GM21717 (cell line): ENCODE results near the gene CHGA.

Experiments used
- ATAC-seq: cut with Tn5 transposase; IDR thresholded peaks from one replicate; pipeline ENCODE4 v1.9.1; 2021; ENCODE audit warnings: mild to moderate bottlenecking, moderate library complexity; ENCODE audit not compliant: unreplicated experiment

CHGA gene

DNA sequence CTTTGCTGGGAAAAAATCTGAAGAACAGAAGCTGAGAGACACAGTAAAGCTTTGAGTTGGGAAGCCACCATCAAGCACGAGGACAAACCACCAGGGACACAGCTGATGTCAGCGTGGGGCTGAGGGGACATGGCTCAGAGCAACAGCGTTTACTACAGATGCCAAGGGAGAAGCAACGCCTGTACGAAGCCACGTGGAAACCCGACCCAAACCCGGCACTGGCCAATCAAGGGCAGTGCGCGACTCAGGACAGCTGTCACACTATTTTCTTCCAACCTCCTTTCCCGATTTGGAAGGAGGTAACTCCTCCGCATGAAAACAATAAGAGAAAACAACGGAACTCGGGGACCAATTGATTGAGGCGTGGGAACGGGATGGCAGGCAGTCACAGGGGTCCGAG, 20.2 kb upstream of the CHGA start:
- no peak for ATAC-seq

DNA sequence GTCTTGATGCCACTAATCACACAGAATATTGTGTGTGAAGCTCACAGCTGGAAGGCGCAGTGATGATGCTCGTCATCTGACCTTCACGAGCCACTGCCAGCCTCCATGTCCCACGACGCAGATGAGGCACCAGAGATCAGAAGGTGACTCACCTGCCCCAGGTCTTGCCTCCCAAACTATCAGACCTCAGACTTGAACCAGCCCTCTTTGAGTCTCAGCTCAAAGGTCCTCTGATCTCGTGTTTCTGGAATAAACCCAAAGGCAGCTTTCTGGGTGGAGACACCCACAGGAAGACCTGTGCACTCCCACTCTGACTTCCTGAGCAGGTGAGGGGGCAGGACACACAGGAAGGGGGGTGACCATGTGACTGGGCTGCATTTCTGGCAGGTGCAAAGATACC, 19.6 kb upstream of the CHGA start:
- no peak for ATAC-seq

DNA sequence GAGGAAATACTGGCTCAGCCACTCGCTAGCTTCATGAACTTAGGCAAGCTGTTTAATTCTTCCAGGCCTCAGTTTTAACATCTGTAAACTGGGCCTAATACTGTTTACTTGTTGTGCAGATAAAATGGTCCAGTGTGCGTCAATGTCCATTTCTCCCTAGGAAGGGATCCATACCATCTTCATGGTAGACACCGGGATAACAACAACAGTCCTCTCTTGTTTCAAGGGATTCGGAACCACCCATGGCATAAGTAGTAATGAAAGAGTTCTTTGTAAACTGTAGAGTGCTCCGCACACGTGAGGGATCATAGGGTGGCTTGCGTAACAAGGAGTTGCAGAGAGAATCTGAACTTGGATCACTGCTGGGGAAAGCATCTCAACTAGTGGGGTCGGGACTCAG, 17.3 kb upstream of the CHGA start:
- no peak for ATAC-seq

DNA sequence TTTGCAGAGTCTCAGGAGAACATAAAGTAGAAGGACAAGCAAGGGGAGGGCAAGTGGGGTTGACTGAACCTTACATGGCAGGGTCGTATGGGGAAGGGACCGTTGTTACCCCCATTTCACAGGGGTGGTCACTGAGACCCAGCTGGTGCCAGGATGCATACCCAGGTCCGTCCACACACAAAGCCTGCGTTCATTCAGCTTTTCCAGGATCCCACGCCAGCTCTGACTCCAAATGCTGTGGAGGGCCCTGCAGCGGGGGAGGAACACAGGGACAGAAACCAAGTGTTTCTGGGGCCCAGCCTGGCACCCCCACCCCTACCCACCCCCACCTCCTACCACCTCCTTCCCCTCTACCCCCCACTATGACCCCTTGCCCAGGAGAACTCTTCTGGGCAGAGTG, 16.5 kb upstream of the CHGA start:
- ATAC-seq: no peak

DNA sequence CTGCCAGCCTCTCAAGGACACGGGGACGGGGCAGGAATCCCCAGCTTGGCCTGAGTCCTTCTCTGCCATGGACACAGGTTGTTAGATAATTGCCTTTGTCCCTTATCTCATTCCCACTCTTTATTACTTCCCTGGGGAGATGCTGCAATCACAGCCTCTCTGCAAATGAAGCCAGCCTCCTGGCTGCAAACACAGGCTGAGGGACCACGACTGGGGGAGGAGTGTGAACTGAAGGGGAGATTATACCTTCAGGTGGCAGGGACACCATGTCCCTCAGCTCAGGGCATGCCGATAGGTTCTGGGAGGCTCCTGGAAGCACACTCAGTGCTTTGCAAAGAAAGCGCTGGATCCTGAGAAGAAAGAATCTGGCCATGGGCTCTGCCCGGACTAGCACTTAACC, 16.1 kb upstream of the CHGA start:
- no peak for ATAC-seq

DNA sequence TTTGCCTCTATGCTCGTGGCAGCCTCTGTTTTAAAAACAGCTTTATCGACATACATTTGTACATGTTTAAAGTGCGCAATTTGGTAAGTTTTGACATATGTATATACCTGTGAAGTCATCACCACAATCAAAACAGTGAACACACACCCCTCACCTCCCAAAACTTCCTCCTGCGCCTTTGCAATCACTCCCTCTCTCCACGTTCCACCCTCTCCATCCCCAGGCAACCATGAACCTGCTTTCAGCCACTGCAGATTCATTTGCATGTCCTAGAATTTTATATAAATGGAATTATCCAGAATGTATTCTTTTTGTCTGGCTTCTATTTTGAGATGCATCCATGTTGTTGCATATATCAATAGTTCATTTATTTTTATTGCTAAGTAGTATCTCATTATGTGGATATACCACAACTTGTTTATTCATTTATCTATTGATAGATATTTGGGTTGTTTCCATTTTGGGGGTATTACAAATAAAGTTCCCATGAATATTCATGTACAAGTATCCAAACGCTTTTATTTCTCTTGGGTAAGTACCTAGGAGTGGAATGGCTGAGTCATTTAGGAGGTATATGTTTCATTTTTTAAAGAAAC, 15.5 kb upstream of the CHGA start:
- no peak for ATAC-seq

DNA sequence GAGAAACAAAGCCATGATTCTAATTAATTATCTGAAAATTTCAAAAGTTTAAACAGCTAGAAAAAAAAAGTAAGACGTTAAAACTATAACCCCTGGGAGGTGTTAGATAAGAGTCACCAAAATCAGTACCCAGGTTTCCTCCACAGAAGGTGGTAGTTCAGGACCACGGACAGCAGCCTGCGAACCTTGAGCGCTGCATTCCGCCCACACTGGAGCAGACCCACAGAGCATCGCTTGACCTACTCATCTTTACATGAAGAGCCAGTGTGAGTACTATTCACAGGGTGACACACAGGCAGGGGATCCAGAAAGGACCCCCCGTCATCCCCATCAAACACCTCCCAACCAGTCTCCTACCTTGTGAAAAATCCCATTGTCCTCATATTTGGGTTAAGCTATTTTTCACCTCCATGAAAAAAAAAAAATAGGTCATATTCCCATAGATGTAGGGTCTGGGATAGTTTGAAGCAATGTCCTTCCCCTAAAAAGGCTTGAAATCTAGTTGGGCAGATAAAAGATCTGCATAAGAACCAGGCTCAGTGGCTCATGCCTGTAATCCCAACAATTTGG, 8.8 kb upstream of the CHGA start:
- no peak for ATAC-seq

DNA sequence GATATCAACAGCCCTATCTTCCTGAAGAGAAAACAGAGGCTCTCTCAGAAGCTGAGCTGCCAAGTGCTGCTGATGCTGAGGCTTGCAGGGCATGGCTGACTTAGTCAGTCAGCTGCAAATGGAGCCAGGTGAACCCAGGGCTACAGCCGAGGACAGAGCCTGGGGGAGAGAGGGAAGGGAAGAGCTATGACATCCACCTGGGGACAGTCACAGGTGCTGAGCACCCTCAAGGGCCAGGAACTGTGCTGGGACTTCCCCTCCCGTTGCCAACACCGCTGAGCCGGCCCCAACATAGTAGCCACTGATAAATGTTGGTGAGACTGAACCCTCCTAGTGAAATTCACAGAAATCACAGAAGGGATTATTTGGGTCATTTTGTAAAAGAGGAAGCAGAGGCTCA, 6.7 kb upstream of the CHGA start:
- ATAC-seq: no peak

DNA sequence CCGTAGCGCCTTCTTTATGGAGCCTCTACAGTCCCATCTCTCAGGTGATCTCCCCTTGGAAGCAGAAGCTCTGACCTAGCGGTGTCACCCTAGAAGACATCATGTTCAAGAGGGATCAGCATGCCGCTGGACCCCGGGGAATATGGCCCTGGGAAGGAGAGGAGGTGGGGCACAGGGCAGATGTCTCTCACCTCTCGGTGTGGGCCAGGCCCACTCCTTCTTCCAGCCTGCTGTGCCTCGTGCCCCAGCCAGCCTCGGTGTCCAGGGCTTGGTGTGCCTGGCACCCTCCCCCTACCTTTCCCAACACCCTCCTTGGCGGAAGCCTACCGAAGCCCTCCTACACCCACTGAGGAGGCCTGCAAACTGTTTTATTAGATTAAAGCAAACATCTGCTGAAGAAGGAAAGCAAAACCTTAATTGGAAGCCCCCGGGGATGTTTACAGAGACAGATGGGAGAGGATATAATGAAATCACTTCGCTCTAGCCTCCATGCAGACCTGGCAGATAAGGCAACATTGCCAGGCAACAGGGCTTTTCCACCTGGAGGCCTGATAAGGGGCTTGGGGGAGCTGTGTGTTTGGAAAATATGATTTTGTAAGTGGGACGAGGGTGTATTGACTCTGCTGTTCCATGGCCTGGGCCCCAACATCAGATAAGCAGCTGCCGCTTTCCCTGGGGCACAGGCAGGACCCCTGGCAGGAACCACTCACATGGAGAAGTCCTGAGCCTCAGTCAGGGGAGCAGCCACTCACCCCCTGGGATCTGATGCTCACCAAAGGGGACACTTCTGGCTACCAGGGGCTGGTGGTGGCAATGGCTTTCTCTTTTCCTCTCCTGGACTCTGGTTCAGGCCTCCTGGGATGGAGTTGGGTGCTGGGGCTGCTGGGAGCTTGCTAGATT, 5.7 kb upstream of the CHGA start:
- ATAC-seq: no peak

DNA sequence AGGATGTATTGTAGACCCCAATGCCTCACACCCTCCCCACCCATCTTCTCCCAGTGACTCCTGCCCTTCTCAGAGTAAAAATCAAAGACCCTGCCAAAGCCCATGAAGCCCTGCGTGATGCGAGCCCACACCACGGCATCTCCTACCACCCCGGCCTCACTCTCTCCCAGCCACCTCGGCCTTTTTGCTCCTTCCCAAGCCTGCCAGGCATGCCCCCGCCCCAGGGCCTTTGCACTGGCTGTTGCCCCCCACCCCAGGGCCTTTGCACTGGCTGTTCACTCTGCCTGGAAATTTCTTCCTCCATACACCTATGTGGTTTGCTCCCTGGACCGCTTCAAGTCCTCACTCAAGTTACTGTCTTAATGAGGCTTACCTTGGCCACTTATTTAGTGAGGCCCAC, 5.0 kb upstream of the CHGA start:
- ATAC-seq: no peak

DNA sequence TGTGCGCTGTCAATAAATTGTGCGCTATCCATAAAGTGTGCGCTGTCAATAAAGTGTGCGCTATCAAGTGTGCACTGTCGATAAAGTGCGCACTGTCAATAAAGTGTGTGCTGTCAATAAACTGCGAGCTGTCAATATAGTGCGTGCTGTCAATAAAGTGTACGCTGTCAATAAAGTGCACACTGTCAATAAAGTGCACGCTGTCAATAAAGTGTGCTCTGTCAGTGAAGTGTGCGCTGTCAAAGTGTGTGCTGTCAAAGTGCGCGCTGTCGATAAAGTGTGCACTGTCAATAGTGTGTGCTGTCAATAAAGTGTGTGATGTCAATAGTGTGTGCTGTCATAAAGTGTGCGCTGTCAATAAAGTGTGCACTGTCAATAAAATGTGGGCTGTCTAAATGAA, 2.9 kb upstream of the CHGA start:
- no peak for ATAC-seq

DNA sequence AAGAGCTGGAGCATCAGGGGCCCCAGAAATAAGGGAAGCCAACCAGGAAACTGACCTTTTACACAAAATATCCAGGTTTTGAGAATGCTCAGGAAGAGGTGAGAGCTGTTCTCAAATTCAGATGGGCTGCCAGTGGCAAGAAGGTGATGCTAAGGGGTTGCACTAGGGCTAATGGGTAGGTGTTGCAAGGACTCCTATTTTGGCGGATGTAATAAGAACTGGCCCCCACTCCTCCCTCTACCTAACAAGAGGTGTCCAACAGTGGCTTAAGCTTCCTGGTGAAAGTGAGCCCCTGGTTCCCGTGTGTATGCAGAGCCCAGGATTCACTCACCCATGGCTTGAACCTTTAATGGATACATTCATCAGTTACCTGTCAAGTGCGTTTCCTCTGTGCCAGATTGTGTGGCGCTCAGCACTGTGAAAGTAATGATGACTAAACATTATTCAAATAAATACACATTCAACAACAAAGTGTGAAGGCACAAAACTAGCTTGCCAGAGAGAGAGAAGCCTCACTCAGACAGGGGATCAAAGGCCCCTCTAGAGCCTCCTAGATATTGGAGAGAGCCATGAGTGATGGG, 705 bp upstream of the CHGA start:
- ATAC-seq: no peak

DNA sequence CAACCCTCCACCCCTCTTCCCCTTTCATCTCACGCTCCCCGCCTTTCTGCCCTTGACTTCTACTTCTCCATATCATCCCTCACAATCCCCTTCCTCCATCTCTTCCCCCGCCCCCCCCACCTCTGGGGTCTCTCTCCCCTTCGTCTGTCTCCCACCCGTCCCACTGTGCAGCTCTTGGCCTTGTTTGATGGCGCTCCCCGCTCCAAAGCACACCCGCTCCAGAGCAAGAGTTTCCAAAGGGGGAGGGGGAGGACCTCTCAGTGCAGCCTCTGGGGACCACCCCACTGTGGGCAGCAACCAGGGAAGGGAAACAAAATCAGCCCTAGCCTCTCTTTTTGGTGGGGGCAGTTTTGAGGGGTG, 774 bp downstream of the CHGA start:
- ATAC-seq: no peak

DNA sequence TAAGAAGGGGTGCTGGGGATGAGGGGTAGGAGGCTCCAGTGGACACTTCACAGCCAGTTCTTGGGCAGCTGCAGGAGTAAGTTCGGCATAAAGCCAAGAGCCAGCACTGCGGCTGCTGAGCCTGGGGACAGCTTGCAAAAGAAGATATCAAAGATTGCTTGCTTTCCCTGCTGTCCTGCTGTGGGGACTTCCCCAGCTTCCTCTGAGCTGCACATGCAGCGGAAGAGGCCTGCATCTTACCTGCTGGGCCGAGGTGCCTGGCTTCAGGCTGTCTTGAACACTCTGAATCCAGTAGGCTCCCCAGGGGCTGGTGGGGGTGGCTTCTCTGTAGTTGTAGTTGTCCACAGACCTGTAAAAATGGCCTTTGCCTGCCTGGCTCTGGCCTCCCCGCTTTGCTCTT, 1.3 kb downstream of the CHGA start:
- no peak for ATAC-seq

DNA sequence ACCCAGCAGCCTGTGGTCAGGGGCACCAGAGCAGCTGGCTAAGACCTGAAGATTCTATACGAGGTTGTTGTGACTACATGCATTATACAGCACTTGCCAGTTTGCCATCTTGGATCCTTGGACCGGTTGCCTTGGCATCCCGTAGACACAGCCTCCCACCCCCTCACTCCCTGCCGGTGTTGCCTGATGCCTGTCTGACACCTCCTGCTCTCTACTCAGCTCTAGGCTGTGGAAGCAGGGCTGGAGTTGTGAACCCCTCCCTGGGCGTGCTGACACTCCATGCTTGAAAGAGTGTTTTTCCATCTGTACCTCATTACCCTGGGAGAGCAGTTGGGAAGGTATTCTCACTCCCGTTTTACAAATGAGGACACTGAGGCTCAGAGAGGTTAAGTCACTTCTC, 2.5 kb downstream of the CHGA start:
- ATAC-seq: no peak

DNA sequence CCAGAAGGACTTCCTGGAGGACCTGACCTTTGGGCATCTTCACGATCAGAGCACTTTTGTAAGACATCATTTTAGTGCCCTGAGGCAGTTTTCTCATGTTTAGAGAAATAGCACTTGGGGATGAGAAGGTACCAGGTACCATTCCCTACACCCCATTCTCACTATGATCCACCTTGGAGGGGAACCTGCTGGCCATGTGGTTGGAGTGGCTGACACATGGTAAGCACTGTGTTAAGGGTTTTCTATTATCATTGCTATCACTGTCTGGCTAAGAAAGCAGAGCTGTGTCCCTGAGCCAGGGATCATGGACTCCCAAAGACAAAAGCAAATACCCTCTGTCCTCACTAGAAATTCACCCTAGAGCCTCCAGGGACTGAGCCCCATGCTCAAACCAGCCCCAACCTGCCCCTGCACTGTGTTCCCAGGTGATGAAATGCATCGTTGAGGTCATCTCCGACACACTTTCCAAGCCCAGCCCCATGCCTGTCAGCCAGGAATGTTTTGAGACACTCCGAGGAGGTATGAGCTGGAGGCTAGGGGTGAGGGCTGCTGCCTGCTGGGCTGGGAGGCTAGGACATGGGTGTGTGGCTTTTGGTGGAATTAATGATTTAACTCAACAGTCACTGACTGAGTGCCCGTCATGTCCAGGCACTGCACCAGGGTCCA, 3.4 kb downstream of the CHGA start:
- no peak for ATAC-seq

DNA sequence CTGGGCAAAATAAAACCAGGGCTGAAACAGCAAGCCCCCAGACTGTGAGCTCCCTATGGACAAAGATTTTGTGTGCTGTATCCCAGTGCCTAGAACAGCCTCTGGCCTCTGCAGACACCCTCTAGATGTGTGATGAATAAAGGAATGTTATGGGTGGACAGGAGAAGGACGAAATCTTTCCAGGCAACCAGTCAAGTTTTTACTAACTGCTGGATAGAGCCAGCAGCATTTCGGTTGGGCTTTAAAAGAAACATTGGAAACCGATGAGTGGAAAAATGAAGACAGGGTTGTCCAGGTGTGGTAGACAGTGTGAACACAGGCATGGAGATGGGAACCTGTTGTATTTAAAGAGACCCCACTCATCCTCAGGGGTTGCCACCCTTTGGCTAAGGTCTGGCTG, 4.0 kb downstream of the CHGA start:
- ATAC-seq: no peak

DNA sequence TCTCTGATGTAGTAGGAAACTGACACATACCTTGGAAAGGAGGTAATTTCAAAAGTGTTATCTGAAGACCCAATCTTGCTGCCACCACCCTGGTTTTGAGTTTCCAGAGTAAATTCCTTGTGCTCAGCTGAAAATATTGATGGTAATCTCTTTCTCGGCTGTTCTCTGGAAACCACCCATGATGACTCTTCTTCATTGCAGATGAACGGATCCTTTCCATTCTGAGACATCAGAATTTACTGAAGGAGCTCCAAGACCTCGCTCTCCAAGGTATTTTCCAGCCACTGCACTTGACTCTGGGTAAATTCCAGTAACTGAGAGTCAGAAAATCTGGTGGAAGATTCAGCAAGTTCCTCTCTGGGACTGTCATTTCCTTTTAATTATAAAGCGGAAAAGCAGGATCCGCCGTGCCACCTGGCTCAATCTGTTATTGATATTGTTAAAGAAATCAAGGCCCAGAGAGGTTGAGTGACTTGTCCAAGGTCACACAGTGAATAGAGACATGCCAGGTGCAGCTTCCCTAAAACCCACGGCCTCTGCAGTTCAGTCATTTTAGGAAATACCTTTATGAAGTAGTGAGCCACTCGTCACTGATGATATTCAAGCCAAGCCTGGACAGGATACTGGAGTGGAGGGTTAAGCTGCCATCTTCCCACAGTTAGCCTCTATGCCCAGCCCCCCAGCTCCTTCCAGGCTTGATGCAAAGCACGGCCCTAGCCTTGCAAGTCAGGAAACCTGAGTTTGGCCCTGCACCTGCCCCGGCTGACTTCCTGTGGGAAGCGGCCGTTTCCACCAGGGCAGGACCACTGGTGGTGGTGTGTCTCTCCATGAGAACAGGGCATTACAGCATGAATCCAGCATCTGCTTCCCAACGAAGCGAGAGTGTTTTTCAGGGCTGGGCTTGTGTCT, 4.7 kb downstream of the CHGA start:
- no peak for ATAC-seq

DNA sequence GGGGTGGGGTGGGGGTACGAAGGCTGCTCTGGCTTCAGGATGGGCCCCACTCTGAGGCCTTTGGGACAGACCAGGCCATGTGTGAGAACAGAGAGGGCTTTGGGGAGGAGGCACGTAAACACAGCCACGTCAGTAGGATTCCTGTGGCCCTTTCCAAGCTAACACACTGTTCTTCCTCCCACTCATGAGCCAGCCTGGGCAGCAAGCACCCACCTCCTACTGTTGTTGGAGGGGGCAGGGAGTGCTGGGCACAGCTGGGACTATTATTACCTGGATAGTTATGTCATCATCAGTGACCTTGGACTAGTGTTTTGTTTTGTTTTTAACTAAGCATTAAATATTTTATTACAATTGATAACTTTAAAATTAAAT, 5.3 kb downstream of the CHGA start:
- ATAC-seq: no peak

DNA sequence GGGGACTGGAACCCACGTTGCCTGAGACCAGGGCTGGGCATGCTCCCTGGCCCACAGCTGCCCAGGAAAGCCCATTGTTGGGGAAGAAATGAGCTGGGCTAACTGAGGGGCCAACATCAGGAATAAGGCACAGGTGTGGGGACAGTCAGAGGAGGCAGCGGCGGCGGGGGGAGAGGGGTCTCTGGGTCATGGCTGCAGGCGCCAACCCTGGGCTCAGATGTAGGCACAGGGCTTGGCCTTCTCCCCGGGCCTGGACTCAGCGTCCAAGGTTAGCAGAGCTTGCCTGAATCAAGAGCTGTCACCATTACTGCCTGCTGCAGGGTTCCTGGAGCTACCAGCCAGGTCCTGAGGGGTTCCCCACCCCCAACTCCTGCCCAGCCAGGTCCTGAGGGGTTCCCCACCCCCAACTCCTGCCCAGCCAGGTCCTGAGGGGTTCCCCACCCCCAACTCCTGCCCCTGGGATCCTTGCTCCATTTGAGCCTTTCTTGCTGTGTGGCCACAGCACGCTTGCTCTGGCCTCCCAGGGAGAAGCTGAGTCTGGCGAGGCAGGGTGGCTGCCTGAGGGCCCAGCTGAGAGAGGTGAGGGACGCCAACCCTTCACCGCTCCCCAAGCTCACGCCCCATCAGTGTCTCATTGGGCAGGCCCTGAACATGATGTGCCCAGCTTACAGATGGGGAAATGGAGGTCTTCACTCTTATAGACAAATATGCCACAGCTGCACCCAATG, 6.2 kb downstream of the CHGA start:
- ATAC-seq: no peak
